DMS79 treated with DMSO at 0.1 percent for 48 hours (cell line): ENCODE measurements around the gene GALNTL6.

Source experiments
- DNase-seq: peaks from one replicate; lab custom pipeline; 2025; lab: John Stamatoyannopoulos, UW

Gene GALNTL6

GRCh38 chr4:171993247-171993646 is 180.0 kb downstream of the GALNTL6 start:
- DNase-seq = no peak

DNA sequence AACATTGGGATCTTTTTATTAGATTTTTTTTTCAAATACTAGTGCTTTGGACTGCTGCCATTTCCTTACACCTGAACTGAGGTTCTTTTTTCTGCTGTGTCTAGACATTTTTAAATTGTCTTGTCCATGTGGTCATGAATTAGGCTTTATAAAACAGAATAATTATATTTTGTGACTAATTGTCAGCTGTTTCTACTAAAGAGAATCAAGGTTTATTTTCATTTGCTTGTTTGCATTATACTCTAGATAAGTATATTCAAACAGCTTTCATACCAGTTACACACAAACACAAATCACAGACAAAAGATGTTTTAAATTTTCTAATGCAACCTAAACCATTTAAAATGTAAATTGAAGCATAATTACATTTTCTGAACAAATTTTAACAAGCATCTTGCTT is 194.7 kb downstream of the GALNTL6 start:
- DNase-seq = no peak

GRCh38 chr4:172009446-172010230 is 196.4 kb downstream of the GALNTL6 start:
- no peak for DNase-seq

GRCh38 chr4:172011196-172011595 is 198.0 kb downstream of the GALNTL6 start:
- no peak for DNase-seq

DNA sequence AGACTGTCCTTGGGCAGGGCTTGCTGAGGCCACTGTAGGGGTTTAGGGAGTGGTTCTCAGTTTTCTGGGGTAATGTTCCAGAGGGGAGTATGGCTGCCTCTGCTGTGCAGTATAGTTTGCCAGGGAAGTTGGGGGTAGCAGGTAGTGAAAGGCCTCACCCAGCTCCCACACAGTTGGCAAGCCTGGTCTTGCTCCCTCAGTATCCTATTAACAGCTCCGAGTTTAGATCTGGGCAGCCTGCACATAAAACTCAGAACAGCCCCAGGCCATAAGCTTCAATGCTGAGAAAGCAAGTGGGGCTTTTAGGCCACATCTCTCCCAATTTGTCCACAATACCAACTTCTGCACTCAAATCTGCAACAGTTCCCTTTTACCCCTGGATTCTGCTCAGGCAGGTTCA is 205.2 kb downstream of the GALNTL6 start:
- DNase-seq = no peak

GRCh38 chr4:172035562-172035961 is 222.4 kb downstream of the GALNTL6 start:
- no peak for DNase-seq

- no peak for DNase-seq
Measured at GRCh38 chr4:172040766-172041165, 227.6 kb downstream of the GALNTL6 start.

DNA sequence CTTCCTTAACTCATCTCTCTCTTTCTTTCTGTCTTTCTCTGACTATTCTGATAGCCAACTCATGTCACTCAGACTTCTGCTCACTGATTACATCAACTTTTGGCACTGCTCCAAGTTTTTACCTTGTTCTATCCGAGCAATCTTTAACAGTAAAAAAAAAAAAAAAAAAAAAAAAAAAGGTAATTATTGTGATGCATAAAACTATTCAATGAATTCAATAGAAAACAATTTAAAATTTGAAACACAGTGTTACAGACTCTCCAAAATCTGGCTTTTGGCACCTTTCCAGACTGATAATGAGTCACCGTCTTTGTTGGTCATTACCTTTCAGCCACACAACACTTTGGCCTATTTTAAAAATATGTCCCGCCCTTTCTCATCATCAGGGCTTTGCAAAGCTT is 229.5 kb downstream of the GALNTL6 start:
- DNase-seq = peak; percentile 12

- DNase-seq = no peak
Measured at GRCh38 chr4:172045981-172046380, 232.8 kb downstream of the GALNTL6 start.

GRCh38 chr4:172048666-172049065 is 235.5 kb downstream of the GALNTL6 start:
- DNase-seq = no peak

DNA sequence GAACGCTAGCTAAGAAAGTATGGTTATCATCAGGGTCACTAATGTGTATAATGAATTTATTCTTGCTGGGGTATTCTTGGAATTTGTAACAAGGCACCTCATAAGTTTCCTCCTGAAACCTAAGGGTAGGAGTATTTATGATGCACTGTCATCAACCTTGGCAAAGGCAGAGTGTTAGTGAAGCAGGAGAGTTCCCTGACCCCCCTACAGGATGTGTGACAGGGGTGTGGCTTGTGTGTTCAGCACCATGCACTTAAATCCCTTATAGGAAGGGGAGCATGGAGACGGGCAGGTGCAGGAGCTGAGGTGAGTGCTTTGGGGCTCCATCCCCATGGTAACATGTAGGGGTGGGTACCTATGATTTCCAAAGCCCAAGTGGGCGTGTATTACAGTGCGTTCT is 237.7 kb downstream of the GALNTL6 start:
- DNase-seq = no peak

DNA sequence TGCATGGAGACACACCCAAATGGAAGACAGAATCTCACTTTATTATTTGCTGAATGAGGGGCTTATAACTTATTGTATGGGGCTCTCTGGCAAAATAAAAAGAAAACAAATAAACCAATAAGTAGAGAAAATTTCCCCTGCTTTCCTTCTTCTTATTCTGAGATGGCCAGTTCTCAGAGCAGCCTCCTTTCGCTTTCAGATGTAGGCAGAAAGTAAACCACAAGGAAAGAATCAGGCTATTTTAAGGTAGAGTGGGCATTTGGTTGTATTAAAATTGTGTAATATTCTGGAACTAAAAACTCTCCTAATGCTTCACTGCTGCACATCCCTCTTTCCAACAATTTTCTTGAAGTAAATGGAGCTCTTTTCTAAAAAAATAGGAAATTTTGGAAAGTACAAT is 241.8 kb downstream of the GALNTL6 start:
- DNase-seq = no peak

GRCh38 chr4:172055498-172055897 is 242.3 kb downstream of the GALNTL6 start:
- DNase-seq = no peak

GRCh38 chr4:172061204-172061603 is 248.0 kb downstream of the GALNTL6 start:
- no peak for DNase-seq

GRCh38 chr4:172068506-172068905 is 255.3 kb downstream of the GALNTL6 start:
- DNase-seq = no peak

- no peak for DNase-seq
Measured at GRCh38 chr4:172073590-172073989, 260.4 kb downstream of the GALNTL6 start.

GRCh38 chr4:172083272-172083671 is 270.1 kb downstream of the GALNTL6 start:
- no peak for DNase-seq

GRCh38 chr4:172088556-172088955 is 275.4 kb downstream of the GALNTL6 start:
- no peak for DNase-seq

- DNase-seq = no peak
Measured at GRCh38 chr4:172095161-172095560, 282.0 kb downstream of the GALNTL6 start.

GRCh38 chr4:172096786-172097185 is 283.6 kb downstream of the GALNTL6 start:
- no peak for DNase-seq

- DNase-seq = no peak
Measured at GRCh38 chr4:172099376-172099775, 286.2 kb downstream of the GALNTL6 start.

DNA sequence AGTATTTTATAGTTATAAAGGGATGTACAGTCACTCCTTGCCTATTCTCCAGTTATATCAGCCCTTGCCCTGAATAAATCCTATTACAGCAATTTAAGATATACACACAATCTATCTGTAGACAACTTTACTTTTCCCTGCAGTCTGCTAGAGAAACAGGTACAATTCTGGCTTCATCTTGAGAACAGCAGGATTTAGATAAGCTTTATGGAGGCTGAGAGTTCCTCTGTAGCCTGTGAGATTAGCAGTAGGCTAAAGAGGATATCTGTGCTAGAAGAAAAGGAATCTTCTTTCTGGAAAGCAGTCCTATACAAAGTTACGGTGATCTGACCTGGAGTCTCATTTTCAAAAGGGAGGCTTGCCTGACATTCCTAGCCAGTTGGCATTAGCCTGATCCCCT is 290.3 kb downstream of the GALNTL6 start:
- no peak for DNase-seq

- DNase-seq = no peak
Measured at GRCh38 chr4:172104539-172104938, 291.3 kb downstream of the GALNTL6 start.

DNA sequence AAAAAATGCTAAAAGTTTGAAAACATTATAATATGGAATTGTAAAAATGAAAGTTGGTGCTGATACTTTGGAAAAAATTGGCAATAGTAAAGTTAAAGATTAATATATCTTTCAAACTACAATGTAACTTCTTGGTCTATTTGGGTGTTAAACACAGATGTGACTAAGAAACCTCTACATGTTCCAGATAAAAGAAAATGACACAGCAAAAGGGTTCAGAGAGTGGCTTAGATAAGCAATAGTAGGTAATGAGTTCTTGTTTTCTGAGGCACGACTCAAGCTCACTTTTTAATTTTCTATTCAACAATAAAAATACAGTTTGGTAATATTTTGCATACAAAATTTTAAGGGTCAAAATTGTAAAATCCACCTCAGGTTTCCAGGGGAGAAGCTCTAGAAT is 292.7 kb downstream of the GALNTL6 start:
- DNase-seq = no peak
